Effector memory CD4-positive, alpha-beta T cell (primary cell): ENCODE data around the gene MYL6.

Experiments used
- DNase-seq, 3 donors: peaks; one replicate each; pipeline ENCODE4 v3.0.0-alpha.2; 2020
- H3K27ac ChIP-seq: 2 replicates; pipeline ENCODE4 v1.7.0; 2013; ENCODE audit warnings: mild to moderate bottlenecking, low read length, moderate library complexity; ENCODE audit not compliant: insufficient read depth, poor library complexity, severe bottlenecking
- H3K27me3 ChIP-seq: replicated peaks from 2 replicates; pipeline ENCODE4 v1.7.0; 2013; ENCODE audit warnings: mild to moderate bottlenecking, low read length; ENCODE audit not compliant: insufficient read depth, control insufficient read depth, poor library complexity, severe bottlenecking
- H3K36me3 ChIP-seq: 2 replicates; pipeline ENCODE4 v1.7.0; 2013; ENCODE audit warnings: mild to moderate bottlenecking, low read length, moderate library complexity; ENCODE audit not compliant: control insufficient read depth, insufficient read depth
- H3K4me1 ChIP-seq: 2 replicates; pipeline ENCODE4 v1.7.0; 2013; ENCODE audit warnings: low read length, mild to moderate bottlenecking; ENCODE audit not compliant: control insufficient read depth, insufficient read depth, poor library complexity, severe bottlenecking
- H3K4me3 ChIP-seq: 2 replicates; pipeline ENCODE4 v1.7.0; 2013; ENCODE audit warnings: low read length, low read depth, mild to moderate bottlenecking; ENCODE audit not compliant: insufficient read depth, poor library complexity, severe bottlenecking
- H3K9me3 ChIP-seq: 2 replicates; pipeline ENCODE4 v1.7.0; 2013; ENCODE audit warnings: mild to moderate bottlenecking, low read length, moderate library complexity; ENCODE audit not compliant: control insufficient read depth

Gene MYL6

GRCh38 chr12:56129206-56129941, 28.8 kb upstream of the MYL6 start:
- Histone ChIP-seq H3K4me1 (peaks cover 34% of the 10 kb centered on the region), H3K27ac (peak overlapping the region; percentile 76), H3K27me3 (no peaks in the 10 kb centered on the region), H3K4me3 (peak overlapping the region; percentile 71), H3K9me3 (no peaks in the 10 kb centered on the region), H3K36me3 (peaks cover 43% of the 10 kb centered on the region)
- peak; percentile 62 to 64 (median 62) for DNase-seq

GRCh38 chr12:56129942-56130495, 28.1 kb upstream of the MYL6 start:
- H3K4me3 ChIP-seq = peak overlapping the region; percentile 71
- peaks cover 49% of the 10 kb centered on the region for H3K36me3 ChIP-seq
- H3K4me1 ChIP-seq = peaks cover 34% of the 10 kb centered on the region
- H3K9me3 ChIP-seq = no peaks in the 10 kb centered on the region
- no peak for DNase-seq
- no peaks in the 10 kb centered on the region for H3K27me3 ChIP-seq
- H3K27ac ChIP-seq = peak overlapping the region; percentile 76

GRCh38 chr12:56130876-56131275, 27.3 kb upstream of the MYL6 start:
- peaks cover 53% of the 10 kb centered on the region for H3K36me3 ChIP-seq

GRCh38 chr12:56134897-56135296, 23.3 kb upstream of the MYL6 start:
- no peak for DNase-seq
- H3K27ac ChIP-seq = no peak overlapping the region
- H3K4me3 ChIP-seq = no peak overlapping the region
- no peaks in the 10 kb centered on the region for H3K27me3 ChIP-seq
- peaks cover 33% of the 10 kb centered on the region for H3K4me1 ChIP-seq
- peaks cover 80% of the 10 kb centered on the region for H3K36me3 ChIP-seq
- no peaks in the 10 kb centered on the region for H3K9me3 ChIP-seq

More at GRCh38 chr12:56130876-56131275, 27.3 kb upstream of the MYL6 start:
- Histone ChIP-seq H3K4me3 (no peak overlapping the region), H3K9me3 (no peaks in the 10 kb centered on the region), H3K4me1 (peaks cover 30% of the 10 kb centered on the region), H3K27ac (peak overlapping the region; percentile 76), H3K27me3 (no peaks in the 10 kb centered on the region)
- DNase-seq = no peak

- no peak for DNase-seq
- peak overlapping the region; percentile 8 for H3K27ac ChIP-seq
- H3K27me3 ChIP-seq = no peaks in the 10 kb centered on the region
- H3K9me3 ChIP-seq = no peaks in the 10 kb centered on the region
- no peak overlapping the region for H3K4me3 ChIP-seq
- H3K36me3 ChIP-seq = peaks cover 74% of the 10 kb centered on the region
- peaks cover 33% of the 10 kb centered on the region for H3K4me1 ChIP-seq
Measured at GRCh38 chr12:56137853-56138571, 20.1 kb upstream of the MYL6 start.

DNA sequence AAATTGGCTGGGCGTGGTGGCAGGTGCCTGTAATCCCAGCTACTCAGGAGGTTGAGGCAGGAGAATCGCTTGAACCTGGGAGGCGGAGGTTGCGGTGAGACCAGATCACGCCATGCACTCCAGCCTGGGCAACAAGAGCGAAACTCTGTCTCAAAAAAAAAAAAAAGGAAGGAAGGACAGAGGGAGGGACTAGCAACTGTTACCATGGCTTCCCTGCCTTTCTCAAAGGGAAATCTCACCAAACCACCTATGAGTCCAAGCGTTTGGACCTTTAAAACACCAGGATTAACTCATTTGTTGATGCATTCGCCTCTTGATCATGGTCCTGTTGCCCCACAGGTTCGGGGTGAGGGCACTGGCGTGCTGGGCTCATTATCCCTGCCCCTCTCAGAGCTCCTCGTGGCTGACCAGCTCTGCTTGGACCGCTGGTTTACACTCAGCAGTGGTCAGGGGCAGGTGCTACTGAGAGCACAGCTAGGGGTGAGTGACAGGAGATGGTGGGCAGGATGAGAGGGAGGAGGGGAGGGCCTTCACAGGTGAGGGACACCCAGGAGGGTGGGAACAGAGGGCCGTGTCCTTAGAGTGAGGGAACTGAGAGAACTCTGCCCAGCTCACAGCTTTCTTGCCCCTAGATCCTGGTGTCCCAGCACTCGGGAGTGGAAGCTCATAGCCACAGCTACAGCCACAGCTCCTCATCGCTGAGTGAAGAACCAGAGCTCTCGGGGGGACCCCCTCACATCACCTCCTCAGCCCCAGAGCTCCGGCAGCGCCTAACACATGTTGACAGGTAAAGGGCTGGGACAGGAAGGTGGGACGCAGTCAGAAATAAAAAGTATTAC, 16.0 kb upstream of the MYL6 start:
- Histone ChIP-seq H3K27me3 (no peaks in the 10 kb centered on the region), H3K27ac (peak overlapping the region; percentile 19), H3K4me3 (no peak overlapping the region), H3K36me3 (peaks cover 62% of the 10 kb centered on the region), H3K9me3 (no peaks in the 10 kb centered on the region), H3K4me1 (peaks cover 28% of the 10 kb centered on the region)
- DNase-seq = no peak

GRCh38 chr12:56143217-56143616, 14.9 kb upstream of the MYL6 start:
- peaks cover 18% of the 10 kb centered on the region for H3K4me1 ChIP-seq
- DNase-seq = no peak
- peaks cover 53% of the 10 kb centered on the region for H3K36me3 ChIP-seq
- no peak overlapping the region for H3K4me3 ChIP-seq
- H3K9me3 ChIP-seq = no peaks in the 10 kb centered on the region
- no peak overlapping the region for H3K27ac ChIP-seq
- H3K27me3 ChIP-seq = no peaks in the 10 kb centered on the region

GRCh38 chr12:56143870-56144269, 14.3 kb upstream of the MYL6 start:
- H3K9me3 ChIP-seq = no peaks in the 10 kb centered on the region
- DNase-seq = no peak
- H3K36me3 ChIP-seq = peaks cover 49% of the 10 kb centered on the region
- H3K4me1 ChIP-seq = peaks cover 13% of the 10 kb centered on the region
- H3K27me3 ChIP-seq = no peaks in the 10 kb centered on the region
- no peak overlapping the region for H3K4me3 ChIP-seq
- H3K27ac ChIP-seq = no peak overlapping the region

GRCh38 chr12:56145217-56145616, 12.9 kb upstream of the MYL6 start:
- peaks cover 43% of the 10 kb centered on the region for H3K36me3 ChIP-seq
- H3K27ac ChIP-seq = no peak overlapping the region
- no peaks in the 10 kb centered on the region for H3K9me3 ChIP-seq
- H3K4me1 ChIP-seq = peaks cover 13% of the 10 kb centered on the region
- H3K4me3 ChIP-seq = no peak overlapping the region
- no peaks in the 10 kb centered on the region for H3K27me3 ChIP-seq
- DNase-seq = no peak
